A549 (cell line): ENCODE data around the gene PTX4. TPM values are rescaled to one million over a fixed set of nuclear protein-coding genes. Genes with fewer than 3 reads are reported as not detected.

ENCODE experiments used
- ATAC-seq, 2 experiments: fragments of 200-7000 bp in 1 of 2; fragments of >200 bp in 1 of 2; cut with Nextera tagmentation in 1 of 2; cut with Tn5 transposase in 1 of 2; 3 replicates each; pipeline versions ENCODE4 v1.8.0 to v1.9.1; 2018 to 2020; ENCODE audit warnings: mild to moderate bottlenecking in 1 of 2, moderate library complexity in 1 of 2
- CTCF ChIA-PET: fragments of 300-600 bp; sonication (Branson Sonifier 250); formaldehyde crosslinking; extraction: SDS; loops from one replicate; lab custom pipeline; 2021; ENCODE audit warnings: antibody characterized with exemption, inconsistent platforms; lab: Yijun Ruan, JAX
- POLR2A ChIA-PET: fragments of 350-600 bp; formaldehyde crosslinking; extraction: SDS; loops from one replicate; lab custom pipeline; 2021; ENCODE audit warnings: antibody characterized with exemption, inconsistent platforms; lab: Yijun Ruan, JAX
- DNase-seq, 2 experiments: peaks; one replicate each; pipeline versions ENCODE4 v3.0.0 to v3.0.0-alpha.2; 2011 to 2016; ENCODE audit warnings: low read depth in 1 of 2, low spot score in 1 of 2
- FAIRE-seq: peaks from 2 replicates; lab custom pipeline; 2011; peaks lifted over from hg19 to GRCh38; lab: Jason Lieb, UNC
- H3K27ac ChIP-seq, 2 experiments: fragments of >200 bp; sonication (Bioruptor Twin); formaldehyde crosslinking; 3 replicates each; pipeline ENCODE4 v1.5.1; 2016 to 2017
- H3K4me1 ChIP-seq: fragments of >200 bp; sonication (Bioruptor Twin); formaldehyde crosslinking; 3 replicates; pipeline ENCODE4 v1.6.1; 2016
- H3K4me2 ChIP-seq: fragments of >200 bp; sonication (Bioruptor Twin); formaldehyde crosslinking; 3 replicates; pipeline ENCODE4 v1.6.1; 2016
- H3K4me3 ChIP-seq: fragments of >200 bp; sonication (Bioruptor Twin); formaldehyde crosslinking; 3 replicates; pipeline ENCODE4 v1.5.1; 2016
- H3K9me3 ChIP-seq: fragments of >200 bp; sonication (Bioruptor Twin); formaldehyde crosslinking; 3 replicates; pipeline ENCODE4 v1.6.1; 2016
- CBX2 ChIP-seq: fragments of 200-600 bp; sonication (generic); IDR thresholded peaks from 2 replicates; pipeline ENCODE4 v1.6.1; 2016; ENCODE audit warnings: low read depth, mild to moderate bottlenecking, borderline replicate concordance
- CBX8 ChIP-seq: fragments of 200-600 bp; sonication (generic); IDR thresholded peaks from 2 replicates; pipeline ENCODE4 v1.6.1; 2016
- CHD2 ChIP-seq: fragments of 150-350 bp; IDR thresholded peaks from 2 replicates; pipeline ENCODE4 v1.6.1; 2014; ENCODE audit warnings: low read length; ENCODE audit not compliant: partially characterized antibody
- CHD4 ChIP-seq: fragments of 200-600 bp; sonication (generic); IDR thresholded peaks from 2 replicates; pipeline ENCODE4 v1.6.1; 2016; ENCODE audit warnings: antibody characterized with exemption, mild to moderate bottlenecking, borderline replicate concordance
- EHMT2 ChIP-seq: fragments of 200-600 bp; sonication (generic); IDR thresholded peaks from 2 replicates; pipeline ENCODE4 v1.6.1; 2016; ENCODE audit warnings: antibody characterized with exemption, low read depth, mild to moderate bottlenecking, moderate library complexity
- ESRRA ChIP-seq: fragments of 150-350 bp; IDR thresholded peaks from 2 replicates; pipeline ENCODE4 v1.6.1; 2014; ENCODE audit warnings: mild to moderate bottlenecking, low read length, borderline replicate concordance
- FOSB ChIP-seq: fragments of 250-450 bp; sonication (Bioruptor Pico); IDR thresholded peaks from 2 replicates; pipeline ENCODE4 v1.5.0; 2020; ENCODE audit warnings: mild to moderate bottlenecking, moderate library complexity
- FOSL2 ChIP-seq, 2 experiments: fragments of 450-650 bp in 1 of 2; fragments of >200 bp in 1 of 2; sonication (Bioruptor Twin) in 1 of 2; formaldehyde crosslinking; IDR thresholded peaks; 2 replicates each; pipeline versions ENCODE4 v1.5.0 to v1.6.1; 2016 to 2020; ENCODE audit warnings: mild to moderate bottlenecking in 1 of 2, moderate library complexity in 1 of 2
- HEYL ChIP-seq: fragments of 250-450 bp; sonication (Bioruptor Pico); IDR thresholded peaks from 2 replicates; pipeline ENCODE4 v1.8.0; 2021; ENCODE audit warnings: mild to moderate bottlenecking, moderate library complexity
- HOXA7 ChIP-seq: fragments of 250-450 bp; sonication (Bioruptor Pico); IDR thresholded peaks from 2 replicates; pipeline ENCODE4 v1.5.0; 2020; ENCODE audit warnings: mild to moderate bottlenecking, moderate library complexity
- HOXB5 ChIP-seq: fragments of 250-450 bp; sonication (Bioruptor Pico); IDR thresholded peaks from 2 replicates; pipeline ENCODE4 v1.5.0; 2020; ENCODE audit warnings: mild to moderate bottlenecking, moderate library complexity
- KDM1A ChIP-seq: fragments of 200-600 bp; sonication (generic); IDR thresholded peaks from 2 replicates; pipeline ENCODE4 v1.6.1; 2016; ENCODE audit warnings: low read depth, mild to moderate bottlenecking
- KDM5A ChIP-seq: fragments of 200-600 bp; sonication (generic); IDR thresholded peaks from 2 replicates; pipeline ENCODE4 v1.6.1; 2016; ENCODE audit warnings: antibody characterized with exemption, mild to moderate bottlenecking
- MAZ ChIP-seq: fragments of 150-350 bp; IDR thresholded peaks from 2 replicates; pipeline ENCODE4 v1.6.1; 2014; ENCODE audit warnings: antibody characterized with exemption, low read depth, low read length, borderline replicate concordance
- MYC ChIP-seq: IDR thresholded peaks from 2 replicates; pipeline ENCODE4 v1.6.1; 2012; ENCODE audit warnings: mild to moderate bottlenecking, inconsistent platforms, low read length, improper control_type of control experiment, borderline replicate concordance
- POLR2AphosphoS2 ChIP-seq: conservative IDR thresholded peaks from 2 replicates; pipeline ENCODE4 v1.6.1; 2012; ENCODE audit warnings: low read length, improper control_type of control experiment, inconsistent platforms
- RNF2 ChIP-seq: fragments of 200-600 bp; sonication (generic); IDR thresholded peaks from 2 replicates; pipeline ENCODE4 v1.6.1; 2016; ENCODE audit warnings: low read depth, mild to moderate bottlenecking, antibody characterized with exemption, moderate library complexity, borderline replicate concordance
- TP53 ChIP-seq: fragments of 250-450 bp; sonication (Bioruptor Pico); IDR thresholded peaks from 2 replicates; pipeline ENCODE4 v1.5.0; 2021; ENCODE audit warnings: mild to moderate bottlenecking, moderate library complexity
- ZFP36 ChIP-seq: fragments of 450-650 bp; IDR thresholded peaks from 2 replicates; pipeline ENCODE4 v1.6.1; 2014; ENCODE audit warnings: borderline replicate concordance; ENCODE audit not compliant: partially characterized antibody
- ZNF302 ChIP-seq: fragments of 250-450 bp; sonication (Bioruptor Pico); IDR thresholded peaks from 2 replicates; pipeline ENCODE4 v1.9.0; 2021; ENCODE audit warnings: inconsistent platforms, mild to moderate bottlenecking, moderate library complexity
- ZSCAN20 ChIP-seq: fragments of 250-450 bp; sonication (Bioruptor Pico); IDR thresholded peaks from 2 replicates; pipeline ENCODE4 v1.8.0; 2022; ENCODE audit warnings: mild to moderate bottlenecking, moderate library complexity
- WGBS: methylation state at CpG from one replicate; pipeline ENCODE4 v1.1.6; 2017; ENCODE audit errors: missing lambda C conversion rate; 5-methylcytosine and 5-hydroxymethylcytosine counted together
- polyA plus RNA-seq, 4 experiments: library from polyadenylated mRNA; depleted of rRNA in 3 of 4; stranded (reverse); fragments of >200 nt; fragmentation: RNase III in 1 of 4; extraction: RNeasy Plus Mini Kit Qiagen cat#74134 plus additional on column Dnase treatment in 1 of 4; gene quantifications; 2 replicates in 3 of 4; 3 replicates in 1 of 4; pipeline ENCODE4 v1.2.3, GENCODE V29; 2011 to 2017
- TF ChIP-seq, protein P1 (sequence below): fragments of 150-350 bp; IDR thresholded peaks from 2 replicates; pipeline ENCODE4 v1.6.1; 2014; ENCODE audit warnings: low read depth, mild to moderate bottlenecking, low read length
- TF ChIP-seq, protein P2 (sequence below): fragments of 450-650 bp; IDR thresholded peaks from 2 replicates; pipeline ENCODE4 v1.6.1; 2014; ENCODE audit warnings: antibody characterized with exemption
- TF ChIP-seq, protein P3 (sequence below): fragments of 250-450 bp; sonication (Bioruptor Pico); IDR thresholded peaks from 2 replicates; pipeline ENCODE4 v1.5.0; 2021; ENCODE audit warnings: mild to moderate bottlenecking, moderate library complexity, borderline replicate concordance
- TF ChIP-seq, protein P4 (sequence below): IDR thresholded peaks from 2 replicates; pipeline ENCODE4 v1.6.1; 2012

The PTX4 gene
- polyA plus RNA-seq, 2 of the 4 experiments (the other 2 are of a cell fraction): not detected

DNA sequence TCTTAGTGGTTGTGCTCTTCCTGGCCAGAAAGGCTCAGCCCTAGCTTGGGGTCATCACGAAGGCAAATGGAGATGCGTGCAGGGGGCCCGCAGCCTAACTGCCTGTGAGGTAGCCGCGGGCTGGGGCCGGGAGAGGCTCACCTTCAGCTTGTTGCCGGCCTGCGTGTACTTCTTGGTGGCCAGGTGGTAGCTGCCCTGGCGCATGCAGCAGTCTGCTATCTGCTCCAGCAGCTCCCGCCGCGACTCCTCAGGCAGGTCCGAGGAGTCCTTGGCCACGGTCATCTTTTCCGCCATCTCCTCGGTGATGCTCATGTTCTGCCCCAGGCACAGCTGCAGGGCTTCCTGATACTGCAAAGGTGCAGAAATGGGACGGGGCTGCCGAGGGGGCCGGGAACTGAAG lies 31.7 kb upstream of the PTX4 start:
- no peak for FAIRE-seq
- ChIA-PET POLR2A (no interaction called here), CTCF (no interaction called here)
- 97% methylated on average over 19 of the region's 19 CpGs for WGBS
- H3K4me3 ChIP-seq: no peak overlapping the region
- no peak for DNase-seq
- TF ChIP-seq HOXA7 (CRISPR knock-in tag) (no peak), CHD2 (no peak), KDM1A (no peak), ZFP36 (no peak), ZNF302 (CRISPR knock-in tag) (no peak), RNF2 (no peak), ZSCAN20 (CRISPR knock-in tag) (no peak), FOSB (CRISPR knock-in tag) (no peak), HOXB5 (no peak), FOSL2 (IDR thresholded peaks at IDR 0.05) (no peak), FOSL2 (CRISPR knock-in tag; IDR thresholded peaks at IDR 0.05) (no peak), MAZ (no peak)
- H3K4me2 ChIP-seq: no peak overlapping the region
- H3K9me3 ChIP-seq: no peaks in the 10 kb centered on the region
- no peaks in the 10 kb centered on the region for H3K4me1 ChIP-seq
- H3K27ac ChIP-seq: no peak overlapping the region
- no peak for ATAC-seq

DNA sequence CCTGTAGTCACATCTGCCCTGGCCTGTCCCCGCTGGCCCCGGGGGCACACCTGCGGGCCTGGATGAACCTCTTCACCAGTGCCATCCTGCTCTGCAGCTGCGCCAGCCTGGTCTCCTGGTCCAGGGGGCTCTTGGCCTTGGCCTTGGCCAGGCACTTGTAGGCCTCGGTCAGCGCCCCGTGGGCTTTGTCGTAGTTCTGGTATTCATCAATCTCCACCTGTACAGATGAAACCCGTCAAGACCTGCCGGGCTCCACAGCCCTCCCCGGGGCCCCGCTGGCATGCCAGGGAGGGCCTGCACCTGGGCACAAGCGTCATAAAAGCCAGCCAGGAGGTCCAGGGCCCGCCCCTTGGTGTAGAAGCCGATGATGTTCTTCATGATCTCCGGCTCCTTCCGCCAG lies 31.1 kb upstream of the PTX4 start:
- ATAC-seq (no peak), DNase-seq (no peak), FAIRE-seq (no peak)
- Histone ChIP-seq H3K4me3 (no peak overlapping the region), H3K27ac (no peak overlapping the region), H3K9me3 (no peaks in the 10 kb centered on the region), H3K4me2 (no peak overlapping the region), H3K4me1 (no peaks in the 10 kb centered on the region)
- POLR2A ChIA-PET: interaction anchor here (0.8 kb wide), 1 partner anchor 60 kb away, joined by 3 read pairs; no protein-coding TSS in a partner anchor
- TF ChIP-seq, protein P1, sequence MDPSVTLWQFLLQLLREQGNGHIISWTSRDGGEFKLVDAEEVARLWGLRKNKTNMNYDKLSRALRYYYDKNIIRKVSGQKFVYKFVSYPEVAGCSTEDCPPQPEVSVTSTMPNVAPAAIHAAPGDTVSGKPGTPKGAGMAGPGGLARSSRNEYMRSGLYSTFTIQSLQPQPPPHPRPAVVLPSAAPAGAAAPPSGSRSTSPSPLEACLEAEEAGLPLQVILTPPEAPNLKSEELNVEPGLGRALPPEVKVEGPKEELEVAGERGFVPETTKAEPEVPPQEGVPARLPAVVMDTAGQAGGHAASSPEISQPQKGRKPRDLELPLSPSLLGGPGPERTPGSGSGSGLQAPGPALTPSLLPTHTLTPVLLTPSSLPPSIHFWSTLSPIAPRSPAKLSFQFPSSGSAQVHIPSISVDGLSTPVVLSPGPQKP: no peak
- TF ChIP-seq, protein P2, sequence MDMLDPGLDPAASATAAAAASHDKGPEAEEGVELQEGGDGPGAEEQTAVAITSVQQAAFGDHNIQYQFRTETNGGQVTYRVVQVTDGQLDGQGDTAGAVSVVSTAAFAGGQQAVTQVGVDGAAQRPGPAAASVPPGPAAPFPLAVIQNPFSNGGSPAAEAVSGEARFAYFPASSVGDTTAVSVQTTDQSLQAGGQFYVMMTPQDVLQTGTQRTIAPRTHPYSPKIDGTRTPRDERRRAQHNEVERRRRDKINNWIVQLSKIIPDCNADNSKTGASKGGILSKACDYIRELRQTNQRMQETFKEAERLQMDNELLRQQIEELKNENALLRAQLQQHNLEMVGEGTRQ: no peak
- TF ChIP-seq MYC (no peak), HOXA7 (CRISPR knock-in tag) (no peak), CHD4 (no peak), EHMT2 (no peak), HEYL (CRISPR knock-in tag) (no peak), CBX8 (no peak), CBX2 (no peak), KDM5A (no peak), TP53 (CRISPR knock-in tag) (no peak), ESRRA (no peak), POLR2AphosphoS2 (no peak)
- TF ChIP-seq, protein P3, sequence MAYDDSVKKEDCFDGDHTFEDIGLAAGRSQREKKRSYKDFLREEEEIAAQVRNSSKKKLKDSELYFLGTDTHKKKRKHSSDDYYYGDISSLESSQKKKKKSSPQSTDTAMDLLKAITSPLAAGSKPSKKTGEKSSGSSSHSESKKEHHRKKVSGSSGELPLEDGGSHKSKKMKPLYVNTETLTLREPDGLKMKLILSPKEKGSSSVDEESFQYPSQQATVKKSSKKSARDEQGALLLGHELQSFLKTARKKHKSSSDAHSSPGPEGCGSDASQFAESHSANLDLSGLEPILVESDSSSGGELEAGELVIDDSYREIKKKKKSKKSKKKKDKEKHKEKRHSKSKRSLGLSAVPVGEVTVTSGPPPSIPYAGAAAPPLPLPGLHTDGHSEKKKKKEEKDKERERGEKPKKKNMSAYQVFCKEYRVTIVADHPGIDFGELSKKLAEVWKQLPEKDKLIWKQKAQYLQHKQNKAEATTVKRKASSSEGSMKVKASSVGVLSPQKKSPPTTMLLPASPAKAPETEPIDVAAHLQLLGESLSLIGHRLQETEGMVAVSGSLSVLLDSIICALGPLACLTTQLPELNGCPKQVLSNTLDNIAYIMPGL (CRISPR knock-in tag): no peak
- TF ChIP-seq, protein P4, sequence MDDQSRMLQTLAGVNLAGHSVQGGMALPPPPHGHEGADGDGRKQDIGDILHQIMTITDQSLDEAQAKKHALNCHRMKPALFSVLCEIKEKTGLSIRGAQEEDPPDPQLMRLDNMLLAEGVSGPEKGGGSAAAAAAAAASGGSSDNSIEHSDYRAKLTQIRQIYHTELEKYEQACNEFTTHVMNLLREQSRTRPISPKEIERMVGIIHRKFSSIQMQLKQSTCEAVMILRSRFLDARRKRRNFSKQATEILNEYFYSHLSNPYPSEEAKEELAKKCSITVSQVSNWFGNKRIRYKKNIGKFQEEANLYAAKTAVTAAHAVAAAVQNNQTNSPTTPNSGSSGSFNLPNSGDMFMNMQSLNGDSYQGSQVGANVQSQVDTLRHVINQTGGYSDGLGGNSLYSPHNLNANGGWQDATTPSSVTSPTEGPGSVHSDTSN: no peak
- CTCF ChIA-PET: interaction anchor here (1.1 kb wide), 1 partner anchor 11 kb away, joined by 4 read pairs; no protein-coding TSS in a partner anchor
- 92% methylated on average over 12 of the region's 17 CpGs for WGBS
